NT2/D1 (cell line): ENCODE data around the gene KAZN.

Experiments
- YY1 ChIP-seq: IDR thresholded peaks from 2 replicates; pipeline ENCODE4 v1.6.1; 2011; ENCODE audit not compliant: insufficient read length, insufficient read depth
- ZNF274 ChIP-seq: IDR thresholded peaks from 2 replicates; pipeline ENCODE4 v1.6.1; 2011; ENCODE audit warnings: mild to moderate bottlenecking, low read depth, low read length

- TF ChIP-seq YY1 (no peak), ZNF274 (no peak)
Observed at GRCh38 chr1:15016526-15016925, 418.0 kb downstream of the KAZN start.
